HG03103 (cell line): ENCODE data around the gene N4BP2L1.

Experiments
- ATAC-seq: cut with Tn5 transposase; IDR thresholded peaks from one replicate; pipeline ENCODE4 v1.9.1; 2021; ENCODE audit warnings: low read depth; ENCODE audit not compliant: unreplicated experiment

Gene N4BP2L1

DNA sequence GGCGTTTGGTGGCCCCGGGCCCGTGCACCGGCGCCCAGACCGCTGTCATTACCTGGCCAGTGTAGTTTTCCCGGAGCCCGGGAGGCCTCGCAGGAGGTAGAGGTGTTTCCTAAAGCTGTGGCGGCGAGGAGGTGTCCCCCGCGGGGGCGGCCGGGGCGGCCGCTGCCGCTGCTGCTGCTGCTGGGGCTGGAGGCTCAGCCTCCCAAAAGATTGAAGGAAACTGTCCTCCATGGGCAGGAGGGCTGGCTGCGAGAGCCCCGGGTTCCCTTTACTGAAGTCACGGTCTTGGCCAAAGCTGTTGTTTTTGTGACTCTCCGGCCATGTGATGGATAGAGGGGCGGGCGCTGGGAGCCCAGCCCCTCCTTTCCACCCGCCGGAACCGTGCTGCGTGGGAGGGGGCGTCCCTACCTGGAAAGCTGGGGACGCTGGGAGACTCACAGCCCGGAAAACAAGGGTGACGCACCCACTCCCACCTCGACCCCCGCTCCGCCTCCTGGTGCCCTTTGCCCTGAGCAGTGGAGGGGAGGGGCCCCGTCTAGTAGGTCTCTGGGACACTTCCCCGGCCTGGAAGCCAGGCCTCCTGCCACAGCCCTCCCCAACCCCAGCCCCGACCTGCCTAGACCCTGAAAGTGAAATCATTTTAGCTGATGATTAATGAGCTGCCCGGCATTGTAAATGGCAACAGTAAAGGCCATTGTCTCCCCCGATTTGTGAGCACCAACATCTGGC is at the start of gene N4BP2L1:
Gene N4BP2L1, minus strand, starts transcription at position 279 of the 729 bp plus-strand sequence. Its CDS starts 48 bp downstream, at position 231.
- ATAC-seq: peak; percentile 63

DNA sequence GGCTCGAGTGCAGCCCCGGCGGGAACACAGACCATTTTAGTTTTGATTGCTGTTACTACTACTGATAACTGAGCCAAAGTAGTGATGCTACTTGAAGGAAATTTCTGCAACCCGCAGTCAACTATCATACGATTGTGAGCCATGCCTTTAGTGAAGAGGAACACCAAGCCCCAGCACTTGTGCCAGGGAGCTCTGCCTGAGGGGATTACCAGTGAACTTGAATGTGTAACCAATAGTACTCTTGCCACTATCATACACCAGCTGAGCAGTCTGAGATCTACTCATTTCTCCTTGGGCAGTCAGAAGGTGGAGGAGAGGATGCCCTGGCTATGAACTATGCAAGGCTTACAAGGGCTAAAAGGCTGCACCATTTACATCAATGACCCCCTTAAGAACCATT is 49.0 kb upstream of the N4BP2L1 start:
- no peak for ATAC-seq

DNA sequence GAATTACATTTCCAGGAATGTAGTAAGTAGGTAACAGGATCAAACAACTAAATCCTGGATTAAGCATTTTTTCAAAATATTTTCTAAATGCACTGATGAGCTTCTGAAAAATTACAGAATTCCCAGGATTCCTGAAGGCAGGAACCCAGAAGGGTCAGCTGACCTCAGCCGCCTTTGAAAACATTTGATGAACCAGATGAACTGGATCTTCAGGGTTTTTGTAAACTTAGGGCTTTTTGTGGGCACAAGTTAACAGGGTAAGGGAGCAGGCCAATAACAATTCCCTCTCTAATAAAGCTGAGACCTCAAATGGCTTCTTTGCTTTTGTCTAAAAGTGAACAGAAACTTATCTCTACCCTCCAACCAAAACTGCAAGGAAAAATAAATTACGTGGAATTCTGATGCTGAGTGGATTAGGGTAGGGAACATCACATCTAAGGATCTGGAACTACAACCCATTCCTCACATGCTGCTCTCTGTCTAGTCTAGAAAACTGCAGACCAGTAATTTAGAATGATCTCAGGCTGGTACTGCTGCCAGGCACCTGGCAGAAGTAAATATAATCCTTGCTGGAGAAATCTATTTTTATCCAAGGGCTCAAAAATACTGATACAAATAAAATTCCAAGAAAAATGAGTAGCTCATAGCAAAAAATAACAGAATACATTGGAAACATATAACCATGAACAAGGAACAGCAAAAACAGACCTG is 48.2 kb upstream of the N4BP2L1 start:
- ATAC-seq: no peak

DNA sequence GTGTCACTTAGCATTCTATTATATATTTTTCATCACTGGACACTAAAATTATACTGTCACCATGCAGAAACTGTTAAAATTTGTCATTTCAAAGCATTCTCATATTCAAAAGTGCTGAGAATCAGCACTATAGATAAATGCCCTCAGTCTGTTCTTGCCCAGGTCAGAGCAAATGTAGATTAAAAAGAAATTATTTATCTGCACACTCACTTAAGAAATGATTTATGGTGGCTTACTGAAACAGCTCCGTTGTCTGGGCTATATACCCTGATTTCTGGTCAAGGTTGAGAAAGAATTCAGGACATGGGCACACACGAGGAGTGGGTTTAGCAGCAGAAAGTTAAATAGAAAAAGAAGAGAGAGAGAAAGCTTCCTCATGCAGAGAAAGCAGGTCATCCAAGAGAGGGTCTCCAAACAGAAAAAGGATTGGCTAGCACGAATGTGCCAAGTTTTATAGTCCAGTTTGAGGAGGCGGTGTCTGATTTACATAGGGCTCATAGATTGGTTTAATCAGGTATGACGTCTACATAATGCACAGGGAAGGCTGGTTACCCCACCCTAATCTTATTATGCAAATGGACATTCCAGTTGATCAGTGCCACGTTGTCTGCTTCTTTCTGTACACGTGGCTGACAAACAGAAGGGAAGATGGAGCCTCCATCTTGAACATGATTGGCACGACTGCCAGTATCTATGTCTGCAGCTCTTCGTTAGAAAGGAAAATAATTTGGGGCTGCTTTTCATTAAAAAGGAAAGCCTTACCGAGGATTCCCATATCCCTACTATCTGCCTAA is 47.3 kb upstream of the N4BP2L1 start:
- no peak for ATAC-seq

DNA sequence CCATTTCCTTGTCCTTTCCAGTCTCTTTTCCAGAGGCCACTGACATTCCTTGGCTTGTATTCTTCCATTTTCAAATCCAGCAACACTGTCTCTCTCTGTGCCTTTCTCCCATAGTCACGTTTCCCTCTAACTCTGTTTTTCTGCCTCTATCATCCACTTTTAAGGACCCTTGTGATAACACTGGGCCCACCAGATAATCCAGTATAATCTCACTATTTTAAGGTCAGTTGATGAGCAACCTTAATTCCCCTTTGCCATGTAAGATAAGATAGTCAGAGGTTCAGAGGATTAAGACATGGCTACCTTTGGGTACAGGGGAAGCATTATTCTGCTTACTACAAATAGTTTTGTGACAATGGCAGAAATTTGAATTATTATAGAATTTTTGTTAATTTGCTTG is 45.7 kb upstream of the N4BP2L1 start:
- ATAC-seq: no peak

DNA sequence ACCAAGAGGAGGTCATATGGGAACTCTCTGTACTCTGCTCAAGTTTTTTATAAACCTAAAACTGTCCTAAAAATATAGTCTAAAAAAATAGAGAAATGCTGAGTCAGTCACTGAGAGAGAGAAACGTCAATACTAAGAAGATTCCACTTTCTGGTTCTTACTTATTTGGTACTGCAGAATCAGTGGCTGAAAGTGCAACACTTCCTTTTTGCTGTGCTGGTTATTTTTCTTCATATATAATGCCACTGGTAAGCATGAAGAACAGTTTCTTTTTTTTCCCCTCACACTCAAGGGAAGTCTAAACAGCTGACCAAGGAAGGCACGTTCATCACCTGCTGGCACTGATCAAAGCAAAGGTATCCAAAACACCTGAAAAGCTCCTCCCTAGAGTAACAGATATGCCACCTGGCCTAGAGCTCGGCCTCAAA is 44.3 kb upstream of the N4BP2L1 start:
- ATAC-seq: peak; percentile 60

DNA sequence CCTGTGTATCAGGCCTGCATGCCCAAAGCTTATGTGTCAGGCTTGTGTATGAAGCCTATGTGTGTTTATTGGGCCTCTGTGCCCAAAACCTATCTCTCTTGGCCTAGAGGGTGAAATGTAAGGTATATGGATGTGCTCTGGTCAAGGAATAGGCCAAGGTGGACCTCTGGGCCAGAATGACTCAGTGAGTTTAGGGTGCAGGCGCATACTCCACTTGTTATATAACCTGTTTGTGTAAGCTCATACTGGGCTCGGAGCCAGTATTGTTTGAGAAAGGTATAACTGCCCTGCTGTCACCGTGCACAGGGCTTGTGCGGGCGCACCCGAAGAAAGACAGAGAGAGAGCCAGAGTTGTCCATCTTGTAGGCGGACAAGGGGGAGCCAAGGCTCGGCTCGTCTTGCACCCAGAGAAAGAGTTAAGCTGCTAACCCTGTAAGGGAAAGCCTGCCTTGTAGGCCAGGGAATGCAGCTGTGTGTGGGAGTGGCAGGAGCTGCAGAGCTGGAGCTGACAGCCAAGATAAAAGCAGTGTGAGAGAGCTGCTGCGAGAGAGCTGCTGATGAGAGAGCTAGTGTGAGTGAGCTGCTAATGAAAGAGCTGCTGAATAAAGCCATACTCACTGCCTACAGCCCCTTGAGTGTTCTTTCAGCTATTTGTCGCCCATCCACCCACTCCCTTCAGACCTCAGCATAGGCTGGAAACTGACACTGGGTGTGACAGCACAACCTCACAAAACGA is 43.4 kb upstream of the N4BP2L1 start:
- ATAC-seq: no peak

DNA sequence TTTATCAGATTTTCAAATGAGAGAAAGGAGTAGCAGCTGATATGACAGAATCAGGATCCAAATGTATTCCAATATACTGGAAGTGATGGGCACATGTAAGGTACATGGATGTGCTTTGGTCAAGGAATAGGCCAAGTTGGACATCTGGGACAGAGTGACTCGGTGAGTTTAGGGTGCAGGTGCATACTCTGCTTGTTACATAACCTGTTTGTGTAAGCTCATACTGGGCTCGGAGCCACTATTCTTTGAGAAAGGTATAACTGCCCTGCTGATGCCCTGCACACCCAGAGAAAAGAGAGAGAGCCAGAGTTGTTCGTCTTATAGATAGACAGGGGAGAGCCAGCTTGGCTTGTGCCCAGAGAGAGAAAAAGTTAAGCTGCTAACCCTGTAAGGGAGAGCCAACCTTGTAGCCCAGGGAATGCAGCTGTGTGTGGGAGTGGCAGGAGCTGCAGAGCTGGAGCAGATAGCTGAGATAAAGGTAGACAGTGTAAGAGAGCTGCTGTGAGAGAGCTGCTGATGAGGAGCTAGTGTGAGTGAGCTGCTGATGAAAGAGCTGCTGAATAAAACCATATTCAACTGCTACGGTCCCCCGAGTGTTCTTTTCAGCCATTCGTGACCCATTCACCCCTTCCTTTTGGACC is 40.7 kb upstream of the N4BP2L1 start:
- ATAC-seq: no peak

DNA sequence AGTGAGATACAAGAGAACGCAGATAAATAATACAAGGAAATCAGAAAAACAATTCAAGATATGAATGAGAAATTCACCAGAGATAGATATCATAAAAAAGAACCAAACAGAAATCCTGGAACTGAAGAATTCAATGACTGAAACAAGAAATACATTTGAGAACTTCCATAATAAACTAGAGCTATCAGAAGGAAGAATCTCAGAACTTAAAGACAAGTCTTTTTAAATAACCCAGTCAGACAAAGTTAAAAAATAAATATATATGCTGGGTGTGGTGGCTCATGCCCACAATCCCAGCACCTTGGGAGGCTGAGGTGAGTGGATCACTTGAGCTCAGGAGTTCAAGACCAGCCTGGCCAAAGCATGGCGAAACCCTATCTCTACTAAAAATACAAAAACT is 28.7 kb upstream of the N4BP2L1 start:
- ATAC-seq: no peak

DNA sequence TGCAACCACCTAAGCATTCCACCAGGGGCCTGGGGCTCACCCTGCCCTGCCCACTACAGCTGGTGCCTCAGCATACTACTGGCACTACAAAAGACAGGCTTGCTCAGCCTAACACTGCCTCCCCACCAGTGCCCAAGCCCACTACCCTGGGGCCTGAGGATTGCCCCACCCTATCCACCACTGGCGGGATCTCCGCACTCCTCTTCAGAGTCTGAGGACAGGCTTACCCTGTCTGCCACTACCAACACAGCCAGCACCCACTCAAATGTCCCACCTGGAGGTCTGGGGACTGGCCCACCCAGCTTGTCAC is 27.6 kb upstream of the N4BP2L1 start:
- ATAC-seq: no peak

DNA sequence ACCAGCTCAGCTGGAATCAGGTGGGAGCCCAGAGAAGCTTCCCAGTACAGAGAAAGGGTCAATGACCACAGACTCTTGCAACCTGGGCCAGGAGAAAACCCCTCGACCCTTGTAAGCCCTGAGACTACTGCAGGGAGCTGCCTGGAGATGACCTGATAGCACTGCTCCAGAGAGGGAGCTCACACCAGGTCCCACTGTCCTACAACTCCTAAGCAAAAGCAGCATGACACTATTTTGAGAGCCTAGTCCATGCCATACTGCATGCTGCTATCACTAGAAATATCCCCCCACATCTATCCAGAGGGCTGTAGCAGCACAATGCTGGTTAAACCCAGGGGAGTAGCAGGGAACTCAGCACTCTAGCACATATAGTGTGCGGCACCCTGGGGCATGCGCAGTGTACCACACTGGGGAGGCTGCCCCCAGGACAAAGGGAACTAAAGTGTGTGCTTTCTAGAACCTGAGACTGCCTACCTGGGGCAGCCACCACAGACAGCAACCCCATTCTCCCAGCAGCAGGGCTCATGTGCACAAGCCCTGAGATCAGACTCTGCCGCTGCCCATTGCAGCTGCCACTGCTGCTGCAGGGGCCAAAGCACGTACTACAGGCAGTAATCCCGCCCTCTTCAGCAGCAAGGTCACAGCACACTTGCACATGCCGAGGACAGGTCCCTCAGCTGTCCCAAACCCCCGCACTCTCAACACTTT is 27.1 kb upstream of the N4BP2L1 start:
- ATAC-seq: no peak

DNA sequence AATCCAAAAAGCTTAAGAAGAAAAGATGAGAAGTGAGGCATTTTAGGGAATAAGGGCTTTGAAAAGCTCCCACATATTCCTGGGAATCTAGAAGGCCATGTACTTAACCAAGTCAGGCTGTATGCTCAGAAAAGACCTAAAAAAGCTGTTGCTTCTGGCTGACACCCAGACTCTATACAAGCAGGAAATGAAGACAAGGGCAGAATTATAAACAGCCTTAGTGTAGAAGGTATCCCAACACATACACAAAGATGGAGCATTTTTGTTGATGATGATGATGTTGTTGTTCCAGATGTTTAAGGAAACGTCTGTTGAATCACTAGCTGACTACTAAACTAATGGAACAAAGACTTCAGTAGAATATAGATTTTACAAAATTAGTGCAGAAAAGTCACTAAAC is 26.1 kb upstream of the N4BP2L1 start:
- ATAC-seq: no peak

DNA sequence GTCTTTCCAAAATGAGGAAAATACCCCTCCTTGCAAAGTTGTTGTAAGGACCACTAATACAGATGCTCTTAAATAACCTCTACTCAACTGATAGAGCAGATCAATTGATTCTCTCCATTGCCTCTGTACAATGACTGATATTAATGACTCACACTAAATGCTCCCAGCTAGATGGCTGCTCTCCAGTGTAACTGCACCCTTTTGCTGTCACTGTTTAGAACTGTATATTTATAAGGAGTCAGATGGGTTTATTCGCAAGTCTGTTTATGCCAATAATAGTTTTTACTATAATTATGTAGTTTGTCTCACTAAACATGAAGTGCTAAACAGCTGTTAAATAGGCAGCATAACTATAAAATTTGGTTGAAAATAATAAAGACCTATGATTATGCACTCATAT is 21.0 kb upstream of the N4BP2L1 start:
- ATAC-seq: no peak

DNA sequence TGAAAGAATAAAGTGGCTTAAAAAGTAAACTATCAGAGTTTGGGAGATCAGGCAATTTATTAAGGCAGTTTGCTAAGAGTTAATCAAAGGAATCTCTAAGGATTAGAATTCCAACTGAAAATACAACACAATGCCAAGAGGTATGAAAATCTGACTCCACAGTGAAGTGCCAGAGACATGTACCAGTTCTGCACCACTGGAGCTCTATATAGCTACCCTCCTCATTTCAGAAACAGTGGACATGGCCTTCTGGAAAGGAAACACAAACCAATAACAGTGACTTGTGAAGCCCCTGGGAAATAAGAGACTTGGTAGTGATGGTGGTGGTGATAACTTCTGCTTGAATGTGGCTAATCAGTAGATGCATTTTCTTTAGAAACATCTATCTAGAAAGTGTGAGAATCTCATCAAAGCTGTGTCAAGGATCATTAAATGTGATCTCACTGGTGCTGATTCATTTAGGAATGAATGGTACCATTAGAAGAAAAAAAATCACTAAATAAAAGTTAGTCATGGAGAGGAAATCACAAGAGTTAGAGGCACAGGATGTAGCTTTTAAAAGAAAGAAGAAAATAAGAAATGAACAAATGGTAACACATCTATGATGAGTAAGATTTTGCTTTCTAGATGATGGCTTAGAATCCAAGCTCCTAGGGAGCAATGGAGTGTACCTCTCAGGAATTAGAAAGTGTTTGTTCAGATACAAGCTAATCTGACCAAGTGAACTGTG is 20.1 kb upstream of the N4BP2L1 start:
- ATAC-seq: no peak

DNA sequence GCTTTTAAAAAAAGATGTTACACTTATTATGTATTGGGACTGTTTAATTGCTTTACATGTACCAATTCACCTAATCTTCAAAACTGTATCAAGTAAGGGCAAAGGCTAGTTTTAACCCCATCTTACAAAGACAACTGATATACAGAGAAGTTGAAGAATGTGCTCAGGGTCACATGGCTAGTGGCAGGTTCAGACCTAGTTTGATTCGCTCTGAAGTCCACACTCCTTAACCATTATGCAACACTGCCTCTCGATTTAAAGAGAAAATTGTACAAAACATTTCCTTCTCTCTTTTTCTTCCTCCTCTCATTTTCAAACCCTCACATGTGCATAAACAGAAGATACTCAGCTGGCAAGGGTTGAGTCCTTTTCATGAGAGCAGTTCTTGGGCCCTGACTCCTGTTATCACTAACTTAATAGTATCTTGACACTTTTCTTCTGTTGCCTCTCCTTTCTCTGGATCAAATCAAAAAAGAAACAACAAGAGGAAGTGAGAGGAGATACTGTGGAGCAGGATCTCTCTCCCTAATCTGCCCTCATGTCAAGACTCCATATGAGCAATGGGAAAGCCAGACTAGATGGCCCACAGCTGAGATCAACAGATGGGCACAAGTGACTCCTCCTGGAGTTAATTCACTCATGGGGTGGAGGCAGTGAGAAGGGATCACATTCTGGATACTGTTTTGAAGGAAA is 19.0 kb upstream of the N4BP2L1 start:
- ATAC-seq: no peak

DNA sequence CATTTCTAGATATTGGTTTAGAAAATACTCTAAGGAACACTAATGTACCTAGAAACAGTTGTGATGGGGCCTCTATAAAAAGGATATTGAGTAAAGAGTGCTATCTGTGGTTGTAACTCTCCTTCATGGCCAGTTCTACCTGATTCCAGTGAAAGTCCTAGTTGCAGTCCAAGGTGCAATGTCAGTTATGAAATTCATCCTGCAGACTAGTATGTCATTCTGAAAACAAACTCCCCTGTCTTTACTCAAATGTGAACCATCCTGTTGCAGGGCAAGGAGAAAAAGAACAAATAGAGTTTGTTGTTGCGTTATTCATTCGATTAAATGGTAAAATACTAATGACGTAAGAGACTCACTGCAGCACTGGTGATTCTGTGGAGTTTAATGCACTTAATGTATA is 18.3 kb upstream of the N4BP2L1 start:
- no peak for ATAC-seq

DNA sequence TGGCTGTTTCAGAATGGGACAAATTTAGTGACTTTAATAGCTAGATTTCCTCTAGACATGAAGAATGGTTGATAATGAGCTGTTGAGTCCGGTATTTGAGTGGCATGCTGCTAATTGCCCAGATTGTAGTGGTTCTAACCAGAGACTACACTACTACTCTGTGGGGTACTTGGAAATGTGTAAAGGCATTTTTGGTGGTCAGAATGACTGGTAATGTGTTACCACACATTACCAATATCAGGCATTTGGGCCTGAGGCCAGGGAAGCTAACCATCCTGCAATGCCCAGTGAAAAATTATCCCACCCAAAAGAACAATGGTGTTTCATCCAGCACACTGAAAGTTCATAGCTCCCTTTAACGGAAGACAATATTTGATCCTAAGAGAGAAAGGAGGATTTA is 17.5 kb upstream of the N4BP2L1 start:
- no peak for ATAC-seq

DNA sequence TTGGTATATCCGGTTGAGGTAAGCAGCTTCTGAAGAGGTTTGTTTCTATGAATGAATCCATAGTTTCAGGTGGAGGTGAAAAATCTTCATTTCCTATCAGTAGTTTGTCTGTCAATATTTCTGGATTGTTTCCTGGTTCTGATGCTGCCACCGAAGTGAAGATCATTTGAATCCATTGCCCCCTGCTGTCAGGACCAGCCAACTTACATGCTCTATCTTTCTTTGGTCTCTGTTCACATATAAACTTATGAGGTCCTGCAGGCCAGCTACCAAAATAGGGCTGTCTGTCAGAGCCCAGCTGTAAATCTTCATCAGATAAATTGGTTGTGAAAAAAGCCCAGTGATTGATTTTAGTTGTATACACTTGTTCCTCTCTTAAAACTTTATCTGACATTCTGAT is 15.2 kb upstream of the N4BP2L1 start:
- ATAC-seq: no peak

DNA sequence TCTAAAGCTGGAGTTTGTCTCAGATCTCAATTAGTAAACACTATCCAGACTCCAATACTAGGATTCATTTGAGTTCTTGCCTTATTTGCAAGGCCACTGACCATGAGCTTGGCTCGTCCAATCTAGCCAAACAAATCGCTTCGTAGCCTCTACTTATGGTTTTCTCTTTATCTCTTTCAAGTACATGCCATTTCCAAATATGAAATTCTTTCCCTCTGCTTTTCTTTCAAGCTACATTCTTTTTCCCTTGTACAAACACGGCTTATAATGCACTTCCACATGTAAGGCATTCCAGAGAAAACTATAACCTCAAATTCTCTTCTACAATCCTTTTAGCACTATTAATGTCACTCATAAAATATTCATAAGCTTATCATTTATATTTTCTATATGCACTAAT is 10.9 kb upstream of the N4BP2L1 start:
- no peak for ATAC-seq
